Vagina (tissue), 2 donors: ENCODE data around the gene TPGS1.

ENCODE experiments used
- CTCF ChIP-seq, 3 experiments: fragments of 450-650 bp in 2 of 3; fragments of 200-600 bp in 1 of 3; sonication (generic) in 1 of 3; IDR thresholded peaks; one replicate each; pipeline ENCODE4 v1.5.1; 2017 to 2019; ENCODE audit warnings: antibody characterized with exemption in 3 of 3, mild to moderate bottlenecking in 2 of 3, moderate library complexity in 2 of 3
- POLR2A ChIP-seq, 2 donors: fragments of 450-650 bp; IDR thresholded peaks; one replicate each; pipeline ENCODE4 v1.6.1; 2017; ENCODE audit warnings: antibody characterized with exemption in 2 of 2, mild to moderate bottlenecking in 2 of 2, moderate library complexity in 2 of 2

- no peak for TF ChIP-seq CTCF (IDR thresholded peaks at IDR 0.05)
- TF ChIP-seq POLR2A (IDR thresholded peaks at IDR 0.05), result no peak
These were observed 23.8 kb upstream of the TPGS1 start for GRCh38 chr19:483332-484072.
